Rectal smooth muscle tissue (tissue), 1 donor: ENCODE measurements around the gene RUNX2.
A peak's percentile ranks its signal among the peaks of the same experiment; 100 is the strongest.

Experiments
- H3K27ac ChIP-seq: one replicate; pipeline ENCODE4 v1.7.0; 2013; ENCODE audit warnings: low read depth, low read length, inconsistent platforms
- H3K27me3 ChIP-seq: one replicate; pipeline ENCODE4 v1.7.0; 2013; ENCODE audit warnings: low read length; ENCODE audit not compliant: control insufficient read depth, insufficient read depth
- H3K36me3 ChIP-seq: one replicate; pipeline ENCODE4 v1.7.0; 2013; ENCODE audit warnings: low read length; ENCODE audit not compliant: control insufficient read depth, insufficient read depth
- H3K4me1 ChIP-seq: one replicate; pipeline ENCODE4 v1.7.0; 2013; ENCODE audit warnings: low read length; ENCODE audit not compliant: control insufficient read depth, insufficient read depth
- H3K4me3 ChIP-seq: one replicate; pipeline ENCODE4 v1.7.0; 2013; ENCODE audit warnings: low read length
- H3K9ac ChIP-seq: one replicate; pipeline ENCODE4 v1.7.0; 2013; ENCODE audit warnings: low read length

RUNX2 gene

GRCh38 chr6:45513213-45513618 is 185.1 kb downstream of the RUNX2 start:
- Histone ChIP-seq H3K4me1 (no peaks in the 10 kb centered on the region), H3K9ac (no peak overlapping the region), H3K4me3 (no peak overlapping the region), H3K27me3 (no peaks in the 10 kb centered on the region), H3K27ac (no peak overlapping the region), H3K36me3 (no peaks in the 10 kb centered on the region)

- H3K4me1 ChIP-seq, result no peaks in the 10 kb centered on the region
Measured at GRCh38 chr6:45513843-45514242, 185.7 kb downstream of the RUNX2 start.

GRCh38 chr6:45514454-45515230 is 186.5 kb downstream of the RUNX2 start:
- Histone ChIP-seq H3K27ac (no peak overlapping the region), H3K4me1 (no peaks in the 10 kb centered on the region), H3K9ac (no peak overlapping the region), H3K27me3 (no peaks in the 10 kb centered on the region), H3K4me3 (no peak overlapping the region), H3K36me3 (no peaks in the 10 kb centered on the region)

More at GRCh38 chr6:45513843-45514242, 185.7 kb downstream of the RUNX2 start:
- H3K36me3 ChIP-seq, result no peaks in the 10 kb centered on the region
- H3K27ac ChIP-seq, result no peak overlapping the region
- no peak overlapping the region for H3K4me3 ChIP-seq
- no peaks in the 10 kb centered on the region for H3K27me3 ChIP-seq
- H3K9ac ChIP-seq, result no peak overlapping the region

GRCh38 chr6:45518013-45518720 is 190.0 kb downstream of the RUNX2 start:
- H3K9ac ChIP-seq, result no peak overlapping the region
- no peaks in the 10 kb centered on the region for H3K4me1 ChIP-seq
- no peak overlapping the region for H3K27ac ChIP-seq
- H3K36me3 ChIP-seq, result no peaks in the 10 kb centered on the region
- no peak overlapping the region for H3K4me3 ChIP-seq
- no peaks in the 10 kb centered on the region for H3K27me3 ChIP-seq

GRCh38 chr6:45521226-45521625 is 193.1 kb downstream of the RUNX2 start:
- no peak overlapping the region for H3K9ac ChIP-seq
- H3K4me1 ChIP-seq, result no peaks in the 10 kb centered on the region
- H3K4me3 ChIP-seq, result no peak overlapping the region
- no peak overlapping the region for H3K27ac ChIP-seq
- H3K27me3 ChIP-seq, result no peaks in the 10 kb centered on the region
- no peaks in the 10 kb centered on the region for H3K36me3 ChIP-seq

- H3K4me3 ChIP-seq, result no peak overlapping the region
- H3K27ac ChIP-seq, result no peak overlapping the region
- H3K36me3 ChIP-seq, result no peaks in the 10 kb centered on the region
- H3K9ac ChIP-seq, result no peak overlapping the region
- no peaks in the 10 kb centered on the region for H3K4me1 ChIP-seq
- no peaks in the 10 kb centered on the region for H3K27me3 ChIP-seq
Measured at GRCh38 chr6:45522486-45522885, 194.4 kb downstream of the RUNX2 start.

GRCh38 chr6:45527210-45527609 is 199.1 kb downstream of the RUNX2 start:
- no peak overlapping the region for H3K9ac ChIP-seq
- no peaks in the 10 kb centered on the region for H3K27me3 ChIP-seq
- H3K4me3 ChIP-seq, result no peak overlapping the region
- H3K36me3 ChIP-seq, result no peaks in the 10 kb centered on the region
- no peak overlapping the region for H3K27ac ChIP-seq
- H3K4me1 ChIP-seq, result no peaks in the 10 kb centered on the region

- Histone ChIP-seq H3K36me3 (no peaks in the 10 kb centered on the region), H3K27ac (no peak overlapping the region), H3K9ac (no peak overlapping the region), H3K27me3 (no peaks in the 10 kb centered on the region), H3K4me3 (no peak overlapping the region), H3K4me1 (no peaks in the 10 kb centered on the region)
Measured at GRCh38 chr6:45531999-45532595, 204.0 kb downstream of the RUNX2 start.

GRCh38 chr6:45532721-45533210 is 204.6 kb downstream of the RUNX2 start:
- H3K27ac ChIP-seq, result no peak overlapping the region
- H3K9ac ChIP-seq, result no peak overlapping the region
- peak overlapping the region; percentile 16 for H3K4me3 ChIP-seq
- no peaks in the 10 kb centered on the region for H3K4me1 ChIP-seq
- H3K36me3 ChIP-seq, result no peaks in the 10 kb centered on the region
- no peaks in the 10 kb centered on the region for H3K27me3 ChIP-seq

GRCh38 chr6:45533386-45533785 is 205.3 kb downstream of the RUNX2 start:
- Histone ChIP-seq H3K9ac (no peak overlapping the region), H3K27ac (no peak overlapping the region), H3K36me3 (no peaks in the 10 kb centered on the region), H3K4me1 (no peaks in the 10 kb centered on the region), H3K4me3 (peak overlapping the region; percentile 16), H3K27me3 (no peaks in the 10 kb centered on the region)

GRCh38 chr6:45535933-45536332 is 207.8 kb downstream of the RUNX2 start:
- Histone ChIP-seq H3K9ac (no peak overlapping the region), H3K36me3 (no peaks in the 10 kb centered on the region), H3K27ac (no peak overlapping the region), H3K27me3 (no peaks in the 10 kb centered on the region), H3K4me1 (no peaks in the 10 kb centered on the region), H3K4me3 (no peak overlapping the region)

GRCh38 chr6:45537539-45537938 is 209.4 kb downstream of the RUNX2 start:
- Histone ChIP-seq H3K4me3 (no peak overlapping the region), H3K27ac (no peak overlapping the region), H3K4me1 (no peaks in the 10 kb centered on the region), H3K36me3 (no peaks in the 10 kb centered on the region), H3K9ac (no peak overlapping the region), H3K27me3 (no peaks in the 10 kb centered on the region)
